HG03460 (cell line): ENCODE results near the gene ZSWIM5.

Experiments used
- ATAC-seq: cut with Tn5 transposase; IDR thresholded peaks from one replicate; pipeline ENCODE4 v1.9.1; 2021; ENCODE audit not compliant: unreplicated experiment

ZSWIM5 gene

GRCh38 chr1:45035631-45036301 lies 170.6 kb downstream of the ZSWIM5 start:
- ATAC-seq: no peak

- peak; percentile 59 for ATAC-seq
These were observed 173.0 kb downstream of the ZSWIM5 start for GRCh38 chr1:45033356-45033755.

- ATAC-seq: no peak
These were observed 173.6 kb downstream of the ZSWIM5 start for GRCh38 chr1:45032837-45033236.

GRCh38 chr1:45026446-45026845 lies 180.0 kb downstream of the ZSWIM5 start:
- ATAC-seq: no peak

- ATAC-seq: no peak
These were observed 182.7 kb downstream of the ZSWIM5 start for GRCh38 chr1:45023663-45024062.

GRCh38 chr1:45018599-45019230 lies 187.7 kb downstream of the ZSWIM5 start:
- peak; percentile 53 for ATAC-seq

DNA sequence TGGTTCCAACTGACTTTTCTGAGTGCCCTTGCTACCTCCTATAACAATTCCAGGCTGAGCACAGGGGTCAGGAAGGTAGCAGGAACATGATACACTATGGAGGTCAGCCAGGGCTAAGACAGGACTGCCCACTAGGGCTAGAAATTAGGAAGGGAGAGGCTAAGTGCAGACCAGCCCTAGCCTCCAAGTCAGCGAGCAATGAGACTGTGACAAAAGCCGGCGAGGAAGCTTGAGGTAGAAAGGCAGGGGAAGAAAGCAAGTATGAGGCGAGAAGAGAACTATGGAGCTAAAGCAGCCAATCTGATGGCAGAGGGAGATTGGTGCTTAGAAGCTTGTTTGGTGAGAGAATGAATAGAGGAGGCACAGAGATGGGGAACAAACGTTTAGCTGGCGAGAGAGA lies 189.6 kb downstream of the ZSWIM5 start:
- ATAC-seq: no peak

DNA sequence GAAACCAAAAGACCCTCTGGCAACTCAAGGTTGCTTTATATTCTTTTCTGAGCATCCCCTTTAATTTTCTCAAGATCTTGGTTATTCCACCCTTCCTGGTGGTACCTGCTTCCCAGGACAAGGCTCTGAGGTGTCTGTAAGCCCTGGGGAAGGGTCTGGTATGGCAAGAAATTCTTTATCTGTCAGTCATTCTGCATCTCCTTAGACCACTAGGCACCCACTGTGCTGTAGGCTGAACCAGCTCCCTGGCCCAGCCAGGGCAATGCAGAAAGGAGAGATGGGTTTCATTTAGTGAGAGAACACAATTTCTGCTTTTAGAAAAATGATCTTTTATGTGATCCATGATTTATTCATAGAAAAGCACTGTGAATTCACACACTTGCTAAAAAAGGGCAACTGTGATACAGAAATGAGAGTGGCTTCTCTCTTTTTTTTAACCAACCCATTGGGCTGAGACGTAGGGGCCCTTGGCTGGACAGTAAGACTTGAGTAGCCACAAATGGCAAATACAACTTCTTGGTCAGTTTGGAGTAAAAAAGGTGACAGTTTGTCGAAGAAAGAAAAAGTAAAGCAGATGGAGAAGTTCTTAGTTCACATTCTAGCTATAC lies 190.2 kb downstream of the ZSWIM5 start:
- no peak for ATAC-seq

DNA sequence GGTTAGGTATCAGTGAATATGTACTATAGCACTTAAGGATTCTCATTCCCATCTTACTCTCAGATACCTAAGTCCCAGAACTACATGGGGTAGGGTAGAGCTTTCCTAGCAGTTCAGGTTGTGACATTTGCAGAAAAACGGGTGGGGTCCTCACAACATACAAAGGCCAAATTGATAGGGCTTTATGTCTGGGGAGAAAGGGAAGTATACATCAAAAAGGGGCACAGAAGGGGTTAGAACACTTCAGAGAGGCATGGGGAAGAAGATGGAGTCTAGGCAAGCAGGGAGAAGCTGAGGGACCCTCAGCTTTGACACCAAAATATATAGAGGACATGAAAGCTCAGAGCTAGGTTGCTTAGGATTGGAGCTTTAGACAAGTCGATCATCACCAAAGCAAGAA lies 190.7 kb downstream of the ZSWIM5 start:
- no peak for ATAC-seq

GRCh38 chr1:45014321-45015028 lies 191.9 kb downstream of the ZSWIM5 start:
- no peak for ATAC-seq

DNA sequence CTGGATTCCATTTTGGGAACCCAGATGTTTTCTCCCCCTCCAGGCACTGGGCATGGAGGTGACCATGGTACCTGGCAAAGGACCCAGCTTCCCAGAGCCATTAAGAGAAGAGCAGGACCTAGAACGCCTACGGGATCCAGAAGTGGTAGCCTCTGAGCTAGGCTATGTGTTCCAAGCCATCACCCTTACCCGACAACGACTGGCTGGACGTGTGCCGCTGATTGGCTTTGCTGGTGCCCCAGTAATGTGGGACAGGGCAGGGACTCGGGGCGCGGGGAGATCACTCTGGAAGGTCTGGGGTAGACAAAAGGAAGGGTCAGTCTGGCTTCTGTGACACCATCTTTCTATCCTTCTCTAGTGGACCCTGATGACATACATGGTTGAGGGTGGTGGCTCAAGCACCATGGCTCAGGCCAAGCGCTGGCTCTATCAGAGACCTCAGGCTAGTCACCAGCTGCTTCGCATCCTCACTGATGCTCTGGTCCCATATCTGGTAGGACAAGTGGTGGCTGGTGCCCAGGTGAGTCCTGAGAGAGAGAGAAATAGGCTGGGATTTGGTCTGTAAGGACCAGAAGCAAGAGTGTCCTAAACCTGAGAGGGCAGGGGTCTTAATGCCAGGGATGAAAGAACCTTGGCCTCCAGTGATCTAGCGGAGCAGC lies 192.7 kb downstream of the ZSWIM5 start:
- no peak for ATAC-seq

GRCh38 chr1:45012639-45013278 lies 193.6 kb downstream of the ZSWIM5 start:
- no peak for ATAC-seq

- ATAC-seq: peak; percentile 61
These were observed 194.4 kb downstream of the ZSWIM5 start, which contains the start of gene UROD for GRCh38 chr1:45011837-45012638. UROD (plus strand) TSS chr1:45012254; CDS start chr1:45012266, 12 bp downstream.

DNA sequence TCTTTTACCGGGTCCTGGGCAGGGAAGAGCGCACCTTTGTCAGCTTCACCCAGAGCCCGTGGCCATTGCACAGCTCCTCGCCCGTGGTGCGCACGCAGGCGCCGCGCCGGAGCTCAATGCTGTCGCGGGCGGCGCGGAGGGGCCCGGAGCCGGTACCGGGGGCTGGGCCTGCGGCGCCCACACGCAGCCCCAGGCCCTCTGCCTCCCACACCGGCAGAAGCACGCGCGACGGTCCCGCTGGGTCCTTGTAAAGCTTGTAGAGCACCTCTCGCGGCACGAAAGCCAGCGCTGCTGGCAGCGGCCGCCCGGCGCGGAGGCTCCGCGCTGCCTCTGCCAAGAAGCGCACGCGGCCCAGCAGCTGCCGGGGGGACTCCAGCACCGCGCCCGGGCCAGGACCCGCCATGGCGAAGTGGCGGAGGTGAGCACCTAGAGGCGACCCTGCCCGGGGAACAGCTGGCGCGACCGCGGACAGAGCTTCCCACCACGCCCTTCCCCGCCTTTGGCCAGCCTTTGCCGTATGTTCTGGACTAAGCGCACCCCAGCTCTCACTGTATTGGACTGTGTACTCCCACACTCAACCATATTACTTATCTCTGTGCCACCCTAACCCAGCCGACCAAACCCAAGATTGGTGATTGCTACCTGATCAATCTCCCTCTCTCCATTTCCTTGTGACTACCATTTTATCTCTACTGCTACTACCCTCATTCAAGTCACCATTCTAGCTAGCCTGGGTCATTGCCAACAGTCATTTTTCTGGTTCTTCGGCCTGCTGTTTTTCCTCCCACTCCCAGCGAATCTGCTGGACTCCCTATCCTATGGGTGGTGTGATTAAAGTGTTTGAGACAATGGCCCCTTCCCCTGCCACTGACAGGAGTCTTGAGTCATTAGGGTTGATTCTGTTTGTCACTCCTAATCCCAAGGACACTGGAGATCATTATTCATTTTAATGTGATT lies 195.3 kb downstream of the ZSWIM5 start, which contains the start of gene HECTD3:
HECTD3 (minus strand) TSS at position 470 of the 957 bp plus-strand sequence; CDS start at position 403, 67 bp downstream.
- ATAC-seq: peak; percentile 70

DNA sequence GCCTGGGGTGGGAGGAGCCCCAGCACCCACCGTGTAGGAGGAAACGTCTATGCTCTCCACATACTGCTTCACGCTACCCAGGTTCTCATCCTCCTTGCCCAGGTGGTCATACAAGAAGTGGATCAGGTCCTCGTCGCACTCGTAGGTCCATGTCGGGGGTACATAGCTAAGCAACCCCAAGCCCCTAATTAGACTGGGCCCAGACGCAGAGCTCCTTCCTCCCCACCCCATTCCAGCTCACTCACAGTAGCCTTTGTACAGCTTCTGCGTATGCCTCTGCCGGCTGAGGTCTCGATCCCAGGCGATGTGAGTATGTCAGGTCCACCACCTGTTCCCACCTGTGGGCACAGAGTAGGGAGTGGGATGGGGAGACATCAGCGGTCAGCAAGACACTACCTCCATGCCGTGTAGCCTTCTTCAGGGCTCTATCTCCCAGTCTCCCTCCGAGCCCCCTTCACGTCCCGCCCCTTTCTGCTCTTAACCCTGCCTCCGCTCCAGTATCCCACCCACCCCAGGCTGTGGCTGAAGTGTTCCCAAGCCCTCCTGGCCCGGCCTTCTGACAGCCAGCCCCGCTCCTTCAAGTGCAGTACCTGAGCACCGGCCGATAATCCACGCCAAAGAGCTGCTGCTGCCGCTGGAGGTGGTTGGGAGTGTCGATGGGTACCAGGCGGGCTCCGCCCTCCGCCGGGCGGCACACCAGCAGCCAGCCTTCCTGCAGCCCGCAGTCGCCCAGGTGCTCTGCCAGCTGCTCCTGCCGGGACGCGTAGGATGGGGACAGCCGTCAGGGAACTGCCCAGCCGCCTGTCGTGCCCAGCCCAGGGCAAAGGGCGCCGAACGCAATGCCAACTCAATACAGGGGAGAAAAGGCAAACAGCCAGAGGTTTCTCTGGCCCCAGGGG lies 196.2 kb downstream of the ZSWIM5 start:
- ATAC-seq: no peak

- ATAC-seq: no peak
These were observed 197.0 kb downstream of the ZSWIM5 start for GRCh38 chr1:45009296-45009865.

DNA sequence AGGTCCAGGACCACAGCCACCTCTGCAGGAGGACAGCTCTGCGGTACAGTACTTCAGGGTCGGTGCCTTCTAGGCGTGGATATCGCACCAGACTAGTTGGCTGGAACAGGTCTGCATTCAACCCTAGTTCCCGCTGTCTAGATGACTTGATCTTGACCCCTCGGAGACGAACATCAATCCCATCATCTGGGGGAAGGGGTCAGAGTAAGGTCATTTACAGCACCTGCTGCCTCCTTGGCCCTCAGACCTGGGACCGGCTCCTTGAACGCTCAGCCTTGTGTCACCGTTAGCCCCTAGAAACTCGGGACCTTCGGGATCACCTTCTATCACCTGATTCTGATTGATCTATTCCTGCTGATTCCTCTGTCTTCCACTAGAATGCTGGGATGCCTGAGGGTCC lies 197.9 kb downstream of the ZSWIM5 start:
- no peak for ATAC-seq
